Pancreas (tissue), 10 donors: ENCODE results near the gene RIMOC1. TPM values are rescaled to one million over a fixed set of nuclear protein-coding genes. Genes with fewer than 3 reads are reported as not detected.

Source experiments
- ATAC-seq, 4 donors: fragments of 200-7000 bp; cut with Tn5 transposase; one replicate each; pipeline versions ENCODE4 v1.8.0 to v1.9.1; 2020; ENCODE audit warnings: mild to moderate bottlenecking in 4 of 4, moderate library complexity in 4 of 4
- DNase-seq, 6 donors: peaks; one replicate each; pipeline ENCODE4 v3.0.0-alpha.2; 2020
- FAIRE-seq: peaks from 2 replicates; lab custom pipeline; 2012; peaks lifted over from hg19 to GRCh38; lab: Jason Lieb, UNC
- H3K27ac ChIP-seq, 4 donors: fragments of 200-600 bp; sonication (generic); 1 replicate in 3 of 4; 2 replicates in 1 of 4; pipeline versions ENCODE4 v1.5.0 to v1.8.0; 2020
- H3K27me3 ChIP-seq, 4 donors: fragments of 200-600 bp; one replicate each; pipeline ENCODE4 v1.8.0; 2021
- H3K36me3 ChIP-seq, 3 donors: fragments of 200-600 bp; sonication (generic) in 1 of 3; one replicate each; pipeline versions ENCODE4 v1.5.0 to v1.8.0; 2020 to 2021
- H3K4me1 ChIP-seq, 3 donors: fragments of 200-600 bp; one replicate each; pipeline ENCODE4 v1.8.0; 2021
- H3K4me3 ChIP-seq, 4 donors: fragments of 200-600 bp; sonication (generic) in 2 of 4; one replicate each; pipeline versions ENCODE4 v1.5.0 to v1.8.0; 2020 to 2021
- H3K9me3 ChIP-seq, 4 donors: fragments of 200-600 bp; one replicate each; pipeline ENCODE4 v1.8.0; 2021
- CTCF ChIP-seq, 4 donors: fragments of 200-600 bp; sonication (generic) in 3 of 4; IDR thresholded peaks; one replicate each; pipeline versions ENCODE4 v1.5.0 to v1.8.0; 2021; ENCODE audit warnings: antibody characterized with exemption in 4 of 4
- WGBS, 2 donors: extraction: QIAGEN DNeasy Blood & Tissue Kit; methylation state at CpG; one replicate each; pipeline ENCODE4 v1.1.7; 2013; 5-methylcytosine and 5-hydroxymethylcytosine counted together
- intact Hi-C, 3 donors: fragments of 100-400 bp; cut with DNase I; formaldehyde crosslinking; loops; one replicate each; pipeline versions ENCODE4 v1.11.1 to v1.14.2; 2022
- polyA plus RNA-seq, 2 donors: library from polyadenylated mRNA; stranded (reverse); fragments of 200-250 nt; gene quantifications; one replicate each; pipeline ENCODE4 v1.2.3, GENCODE V29; 2013
- total RNA-seq, 6 donors: library from RNA; stranded (reverse); fragmentation: NEBNext Ultra II Directional in 4 of 6; extraction: Animal tissue kit (Norgen Biotek cat#: 25700) in 4 of 6; gene quantifications; one replicate each; pipeline versions ENCODE4 v1.2.1 to v1.2.4, GENCODE V29; 2021 to 2023
- donor health status: healthy with polysubstance abuse.
- donor health status: DM: no; HTN: no; CAD: no; lungs with moderate emphysema.
- donor health status: DM: no; HTN: no; CAD: no.
- donor health status: control.
- donor health status: control.
- donor health status: Bipolar disorder and iron deficiency.
- donor health status: DM: yes; HTN: yes; CAD: no.
- donor health status: DM: no; HTN: no; CAD: no.
- donor health status: DM: no; HTN: no; CAD: no.
- donor health status: DM: yes; HTN: yes; CAD: no.

The RIMOC1 gene
- total and polyA plus RNA-seq, 8 donors: 2.4 to 14.7 (median 10.7) TPM

GRCh38 chr5:41921874-41922273 lies 17.7 kb downstream of the RIMOC1 start:
- Histone ChIP-seq H3K27ac (no peak overlapping the region), H3K36me3 (peaks cover 0 to 16% (median 0%) of the 10 kb centered on the region in 3 donors), H3K27me3 (no peaks in the 10 kb centered on the region), H3K9me3 (no peaks in the 10 kb centered on the region), H3K4me1 (peaks cover 0 to 11% (median 10%) of the 10 kb centered on the region in 3 donors), H3K4me3 (no peak overlapping the region)
- intact Hi-C loops: no loop called here
- WGBS, 2 donors: 87 to 91% methylated on average over 1 of the region's 1 CpG
- DNase-seq: no peak
- ATAC-seq: no peak
- no peak for FAIRE-seq
- no peak for TF ChIP-seq CTCF (IDR thresholded peaks at IDR 0.05)

GRCh38 chr5:41924526-41924871 lies 20.4 kb downstream of the RIMOC1 start:
- WGBS, 2 donors: 68 to 72% methylated on average over 4 of the region's 4 CpGs
- no peaks in the 10 kb centered on the region for H3K27me3 ChIP-seq
- H3K4me3 ChIP-seq: peak overlapping the region; percentile 57 to 87 (median 72)
- no peak for TF ChIP-seq CTCF (IDR thresholded peaks at IDR 0.05)
- H3K27ac ChIP-seq: peak overlapping the region; percentile 94
- no peaks in the 10 kb centered on the region for H3K36me3 ChIP-seq
- peaks cover 0 to 11% (median 10%) of the 10 kb centered on the region in 3 donors for H3K4me1 ChIP-seq
- no peaks in the 10 kb centered on the region for H3K9me3 ChIP-seq
- intact Hi-C loops: no loop called here
- DNase-seq: no peak
- no peak for ATAC-seq
- no peak for FAIRE-seq

- no peaks in the 10 kb centered on the region for H3K36me3 ChIP-seq
- intact Hi-C loops: no loop called here
- H3K9me3 ChIP-seq: no peaks in the 10 kb centered on the region
- FAIRE-seq: no peak
- peak within 1 kb of the TSS; percentile 94 for H3K27ac ChIP-seq
- peaks cover 0 to 11% (median 10%) of the 10 kb centered on the region in 3 donors for H3K4me1 ChIP-seq
- ATAC-seq: peak; percentile 99 to 100 (median 99)
- DNase-seq: peak; percentile 84 to 95 (median 90)
- no peaks in the 10 kb centered on the region for H3K27me3 ChIP-seq
- WGBS, 2 donors: 0% methylated on average over 53 to 60 of the region's 60 CpGs
- H3K4me3 ChIP-seq: peak within 1 kb of the TSS; percentile 57 to 87 (median 72)
- peak in 3 of 4 donors; percentile 9 to 18 (median 13) for TF ChIP-seq CTCF (IDR thresholded peaks at IDR 0.05)
These were observed 20.9 kb downstream of the RIMOC1 start, which contains the start of gene FBXO4 for GRCh38 chr5:41924872-41925554. Gene FBXO4 (plus strand): TSS chr5:41925281. CDS start chr5:41925310, 29 bp downstream.

GRCh38 chr5:41925555-41925951 lies 21.4 kb downstream of the RIMOC1 start:
- peak overlapping the region; percentile 94 for H3K27ac ChIP-seq
- peak overlapping the region; percentile 57 to 87 (median 72) for H3K4me3 ChIP-seq
- no peaks in the 10 kb centered on the region for H3K27me3 ChIP-seq
- FAIRE-seq: no peak
- ATAC-seq: peak; percentile 44 to 52 (median 46)
- H3K4me1 ChIP-seq: peaks cover 0 to 11% (median 10%) of the 10 kb centered on the region in 3 donors
- peak in 3 of 6 donors; percentile 18 to 37 (median 35) for DNase-seq
- TF ChIP-seq CTCF (IDR thresholded peaks at IDR 0.05): no peak
- intact Hi-C loops: no loop called here
- whole genome bisulfite sequencing, 2 donors: 0 to 1% methylated on average over 14 to 18 of the region's 18 CpGs
- H3K9me3 ChIP-seq: no peaks in the 10 kb centered on the region
- H3K36me3 ChIP-seq: no peaks in the 10 kb centered on the region

- FAIRE-seq (no peak), ATAC-seq (no peak), DNase-seq (no peak)
- Histone ChIP-seq H3K4me1 (peaks cover 0 to 11% (median 10%) of the 10 kb centered on the region in 3 donors), H3K9me3 (no peaks in the 10 kb centered on the region), H3K4me3 (no peak overlapping the region), H3K36me3 (no peaks in the 10 kb centered on the region), H3K27ac (no peak overlapping the region), H3K27me3 (no peaks in the 10 kb centered on the region)
- whole genome bisulfite sequencing, 2 donors: 94 to 97% methylated on average over 4 of the region's 4 CpGs
- TF ChIP-seq CTCF (IDR thresholded peaks at IDR 0.05): no peak
- intact Hi-C loops: no loop called here
These were observed 23.5 kb downstream of the RIMOC1 start for GRCh38 chr5:41927604-41928003.
